Thyroid gland (tissue), 4 donors: ENCODE results near the gene OR2AT4.

Experiments
- POLR2A ChIP-seq, 2 donors: fragments of 450-650 bp; IDR thresholded peaks; one replicate each; pipeline ENCODE4 v1.6.1; 2017; ENCODE audit warnings: antibody characterized with exemption in 2 of 2, mild to moderate bottlenecking in 2 of 2, moderate library complexity in 1 of 2
- TF ChIP-seq, protein P1 (sequence below), 6 experiments: fragments of 200-600 bp in 3 of 6; fragments of 450-650 bp in 3 of 6; sonication (generic) in 3 of 6; IDR thresholded peaks; one replicate each; pipeline ENCODE4 v1.5.1; 2016 to 2019; ENCODE audit warnings: antibody characterized with exemption in 6 of 6, mild to moderate bottlenecking in 2 of 6, inconsistent platforms in 1 of 6, moderate library complexity in 1 of 6

DNA sequence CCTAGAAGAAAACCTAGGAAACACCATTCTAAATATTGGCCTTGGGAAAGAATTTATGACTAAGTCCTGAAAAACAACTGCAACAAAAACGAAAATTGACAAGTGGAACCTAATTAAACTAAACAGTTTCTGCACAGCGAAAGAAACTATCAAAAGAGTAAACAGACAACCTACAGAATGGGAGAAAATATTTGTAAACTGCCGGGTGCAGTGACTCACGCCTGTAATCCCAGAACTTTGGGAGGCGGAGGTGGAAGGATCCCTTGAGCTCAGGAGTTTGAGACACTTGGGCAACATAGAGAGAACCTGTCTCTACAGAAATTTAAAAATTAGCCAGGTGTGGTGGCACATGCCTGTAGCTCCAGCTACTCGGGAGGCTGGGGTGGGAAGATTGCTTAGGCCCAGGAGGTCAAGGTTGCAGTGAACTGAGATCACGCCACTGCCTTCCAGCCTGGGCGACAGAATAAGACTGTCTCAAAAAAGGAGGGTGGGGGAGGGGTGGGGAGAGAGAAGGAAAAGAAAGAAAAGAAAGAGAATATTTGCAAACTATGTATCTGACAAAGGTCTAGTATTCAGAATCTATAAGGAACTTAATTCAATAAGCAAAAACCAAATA, 14.0 kb downstream of the OR2AT4 start:
- TF ChIP-seq, protein P1, sequence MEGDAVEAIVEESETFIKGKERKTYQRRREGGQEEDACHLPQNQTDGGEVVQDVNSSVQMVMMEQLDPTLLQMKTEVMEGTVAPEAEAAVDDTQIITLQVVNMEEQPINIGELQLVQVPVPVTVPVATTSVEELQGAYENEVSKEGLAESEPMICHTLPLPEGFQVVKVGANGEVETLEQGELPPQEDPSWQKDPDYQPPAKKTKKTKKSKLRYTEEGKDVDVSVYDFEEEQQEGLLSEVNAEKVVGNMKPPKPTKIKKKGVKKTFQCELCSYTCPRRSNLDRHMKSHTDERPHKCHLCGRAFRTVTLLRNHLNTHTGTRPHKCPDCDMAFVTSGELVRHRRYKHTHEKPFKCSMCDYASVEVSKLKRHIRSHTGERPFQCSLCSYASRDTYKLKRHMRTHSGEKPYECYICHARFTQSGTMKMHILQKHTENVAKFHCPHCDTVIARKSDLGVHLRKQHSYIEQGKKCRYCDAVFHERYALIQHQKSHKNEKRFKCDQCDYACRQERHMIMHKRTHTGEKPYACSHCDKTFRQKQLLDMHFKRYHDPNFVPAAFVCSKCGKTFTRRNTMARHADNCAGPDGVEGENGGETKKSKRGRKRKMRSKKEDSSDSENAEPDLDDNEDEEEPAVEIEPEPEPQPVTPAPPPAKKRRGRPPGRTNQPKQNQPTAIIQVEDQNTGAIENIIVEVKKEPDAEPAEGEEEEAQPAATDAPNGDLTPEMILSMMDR (IDR thresholded peaks at IDR 0.05) = no peak
- TF ChIP-seq POLR2A (IDR thresholded peaks at IDR 0.05) = no peak
